Measurements from ENCODE around the gene NAB2. TPM values are rescaled to one million over a fixed set of nuclear protein-coding genes. Genes with fewer than 3 reads are reported as not detected.

The NAB2 gene
- total and polyA plus RNA-seq, 9 of the 15 experiments (the other 6 are each of a cell fraction or from before 2014, with no cell fraction given): 0.45 to 40.9 (median 20.4) TPM

DNA sequence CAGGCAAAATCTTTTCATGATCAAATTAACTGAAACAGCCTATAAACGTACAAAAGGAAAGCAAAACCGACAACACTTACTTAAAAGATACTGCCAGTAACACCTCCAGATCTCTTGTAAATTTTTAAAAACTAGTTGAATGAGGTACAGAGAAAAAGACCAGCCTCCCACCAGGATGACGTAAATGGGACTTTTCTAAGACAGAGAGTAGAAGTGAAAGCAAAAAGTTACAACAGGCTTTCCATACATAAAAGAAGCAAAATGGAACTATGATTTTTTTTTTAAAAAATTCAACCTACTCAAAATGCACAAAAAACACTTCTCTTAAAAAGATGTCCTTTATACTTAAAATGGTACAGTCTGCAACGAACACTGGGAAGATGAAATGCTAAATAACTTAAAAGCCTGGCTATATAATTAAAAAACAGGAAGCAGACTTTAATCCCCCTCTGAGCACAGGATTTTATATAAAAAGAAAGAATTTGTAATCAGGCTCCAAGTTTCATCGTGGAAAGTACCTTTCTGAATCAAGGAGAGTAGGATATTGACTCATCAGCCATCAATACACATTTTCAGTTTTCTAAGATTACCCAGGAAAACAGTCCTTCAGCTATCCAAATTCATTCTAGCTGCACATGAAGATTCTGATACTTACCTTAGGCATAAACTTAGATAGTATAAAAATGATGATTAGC lies 24.8 kb upstream of the NAB2 start (continued):
- TF ChIP-seq, protein P1, sequence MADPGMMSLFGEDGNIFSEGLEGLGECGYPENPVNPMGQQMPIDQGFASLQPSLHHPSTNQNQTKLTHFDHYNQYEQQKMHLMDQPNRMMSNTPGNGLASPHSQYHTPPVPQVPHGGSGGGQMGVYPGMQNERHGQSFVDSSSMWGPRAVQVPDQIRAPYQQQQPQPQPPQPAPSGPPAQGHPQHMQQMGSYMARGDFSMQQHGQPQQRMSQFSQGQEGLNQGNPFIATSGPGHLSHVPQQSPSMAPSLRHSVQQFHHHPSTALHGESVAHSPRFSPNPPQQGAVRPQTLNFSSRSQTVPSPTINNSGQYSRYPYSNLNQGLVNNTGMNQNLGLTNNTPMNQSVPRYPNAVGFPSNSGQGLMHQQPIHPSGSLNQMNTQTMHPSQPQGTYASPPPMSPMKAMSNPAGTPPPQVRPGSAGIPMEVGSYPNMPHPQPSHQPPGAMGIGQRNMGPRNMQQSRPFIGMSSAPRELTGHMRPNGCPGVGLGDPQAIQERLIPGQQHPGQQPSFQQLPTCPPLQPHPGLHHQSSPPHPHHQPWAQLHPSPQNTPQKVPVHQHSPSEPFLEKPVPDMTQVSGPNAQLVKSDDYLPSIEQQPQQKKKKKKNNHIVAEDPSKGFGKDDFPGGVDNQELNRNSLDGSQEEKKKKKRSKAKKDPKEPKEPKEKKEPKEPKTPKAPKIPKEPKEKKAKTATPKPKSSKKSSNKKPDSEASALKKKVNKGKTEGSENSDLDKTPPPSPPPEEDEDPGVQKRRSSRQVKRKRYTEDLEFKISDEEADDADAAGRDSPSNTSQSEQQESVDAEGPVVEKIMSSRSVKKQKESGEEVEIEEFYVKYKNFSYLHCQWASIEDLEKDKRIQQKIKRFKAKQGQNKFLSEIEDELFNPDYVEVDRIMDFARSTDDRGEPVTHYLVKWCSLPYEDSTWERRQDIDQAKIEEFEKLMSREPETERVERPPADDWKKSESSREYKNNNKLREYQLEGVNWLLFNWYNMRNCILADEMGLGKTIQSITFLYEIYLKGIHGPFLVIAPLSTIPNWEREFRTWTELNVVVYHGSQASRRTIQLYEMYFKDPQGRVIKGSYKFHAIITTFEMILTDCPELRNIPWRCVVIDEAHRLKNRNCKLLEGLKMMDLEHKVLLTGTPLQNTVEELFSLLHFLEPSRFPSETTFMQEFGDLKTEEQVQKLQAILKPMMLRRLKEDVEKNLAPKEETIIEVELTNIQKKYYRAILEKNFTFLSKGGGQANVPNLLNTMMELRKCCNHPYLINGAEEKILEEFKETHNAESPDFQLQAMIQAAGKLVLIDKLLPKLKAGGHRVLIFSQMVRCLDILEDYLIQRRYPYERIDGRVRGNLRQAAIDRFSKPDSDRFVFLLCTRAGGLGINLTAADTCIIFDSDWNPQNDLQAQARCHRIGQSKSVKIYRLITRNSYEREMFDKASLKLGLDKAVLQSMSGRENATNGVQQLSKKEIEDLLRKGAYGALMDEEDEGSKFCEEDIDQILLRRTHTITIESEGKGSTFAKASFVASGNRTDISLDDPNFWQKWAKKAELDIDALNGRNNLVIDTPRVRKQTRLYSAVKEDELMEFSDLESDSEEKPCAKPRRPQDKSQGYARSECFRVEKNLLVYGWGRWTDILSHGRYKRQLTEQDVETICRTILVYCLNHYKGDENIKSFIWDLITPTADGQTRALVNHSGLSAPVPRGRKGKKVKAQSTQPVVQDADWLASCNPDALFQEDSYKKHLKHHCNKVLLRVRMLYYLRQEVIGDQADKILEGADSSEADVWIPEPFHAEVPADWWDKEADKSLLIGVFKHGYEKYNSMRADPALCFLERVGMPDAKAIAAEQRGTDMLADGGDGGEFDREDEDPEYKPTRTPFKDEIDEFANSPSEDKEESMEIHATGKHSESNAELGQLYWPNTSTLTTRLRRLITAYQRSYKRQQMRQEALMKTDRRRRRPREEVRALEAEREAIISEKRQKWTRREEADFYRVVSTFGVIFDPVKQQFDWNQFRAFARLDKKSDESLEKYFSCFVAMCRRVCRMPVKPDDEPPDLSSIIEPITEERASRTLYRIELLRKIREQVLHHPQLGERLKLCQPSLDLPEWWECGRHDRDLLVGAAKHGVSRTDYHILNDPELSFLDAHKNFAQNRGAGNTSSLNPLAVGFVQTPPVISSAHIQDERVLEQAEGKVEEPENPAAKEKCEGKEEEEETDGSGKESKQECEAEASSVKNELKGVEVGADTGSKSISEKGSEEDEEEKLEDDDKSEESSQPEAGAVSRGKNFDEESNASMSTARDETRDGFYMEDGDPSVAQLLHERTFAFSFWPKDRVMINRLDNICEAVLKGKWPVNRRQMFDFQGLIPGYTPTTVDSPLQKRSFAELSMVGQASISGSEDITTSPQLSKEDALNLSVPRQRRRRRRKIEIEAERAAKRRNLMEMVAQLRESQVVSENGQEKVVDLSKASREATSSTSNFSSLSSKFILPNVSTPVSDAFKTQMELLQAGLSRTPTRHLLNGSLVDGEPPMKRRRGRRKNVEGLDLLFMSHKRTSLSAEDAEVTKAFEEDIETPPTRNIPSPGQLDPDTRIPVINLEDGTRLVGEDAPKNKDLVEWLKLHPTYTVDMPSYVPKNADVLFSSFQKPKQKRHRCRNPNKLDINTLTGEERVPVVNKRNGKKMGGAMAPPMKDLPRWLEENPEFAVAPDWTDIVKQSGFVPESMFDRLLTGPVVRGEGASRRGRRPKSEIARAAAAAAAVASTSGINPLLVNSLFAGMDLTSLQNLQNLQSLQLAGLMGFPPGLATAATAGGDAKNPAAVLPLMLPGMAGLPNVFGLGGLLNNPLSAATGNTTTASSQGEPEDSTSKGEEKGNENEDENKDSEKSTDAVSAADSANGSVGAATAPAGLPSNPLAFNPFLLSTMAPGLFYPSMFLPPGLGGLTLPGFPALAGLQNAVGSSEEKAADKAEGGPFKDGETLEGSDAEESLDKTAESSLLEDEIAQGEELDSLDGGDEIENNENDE (IDR thresholded peaks at IDR 0.05; ENCODE audit: low read depth, low read length): no peak
- no peak for TF ChIP-seq ZNF589 (CRISPR knock-in tag; IDR thresholded peaks at IDR 0.05; ENCODE audit: low read depth)
- TF ChIP-seq ZNF830 (CRISPR knock-in tag; IDR thresholded peaks at IDR 0.05): no peak
- no peak for TF ChIP-seq NFRKB (IDR thresholded peaks at IDR 0.05; ENCODE audit: low read depth)
- no peak for TF ChIP-seq HOXB6 (CRISPR knock-in tag; IDR thresholded peaks at IDR 0.05; ENCODE audit: borderline replicate concordance)
- no peak for TF ChIP-seq DDX20 (tag; IDR thresholded peaks at IDR 0.05; ENCODE audit: low read depth)

Measured in K562 (cell line).